COR-L47 (cell line): Measurements from ENCODE around the gene LAMA3.
A peak's percentile ranks its signal among the peaks of the same experiment; 100 is the strongest.
"Not testable (repeated sequence)": the region's sequence is repeated elsewhere in the genome, so short reads cannot be mapped to it uniquely, and the experiment has no call there.

ENCODE experiments used
- DNase-seq: peaks from one replicate; lab custom pipeline; 2025; lab: John Stamatoyannopoulos, UW

The LAMA3 gene

GRCh38 chr18:23703057-23703986 lies 14.1 kb downstream of the LAMA3 start:
- DNase-seq = peak; percentile 61

GRCh38 chr18:23703987-23704384 lies 14.7 kb downstream of the LAMA3 start:
- DNase-seq = no peak

GRCh38 chr18:23704806-23705205 lies 15.6 kb downstream of the LAMA3 start:
- no peak for DNase-seq

GRCh38 chr18:23706971-23707640 lies 17.9 kb downstream of the LAMA3 start:
- DNase-seq = no peak

- no peak for DNase-seq
Observed at GRCh38 chr18:23710068-23710527, 20.8 kb downstream of the LAMA3 start.

GRCh38 chr18:23710946-23711345 lies 21.7 kb downstream of the LAMA3 start:
- DNase-seq = no peak

GRCh38 chr18:23711426-23711825 lies 22.2 kb downstream of the LAMA3 start:
- DNase-seq = no peak

- no peak for DNase-seq
Observed at GRCh38 chr18:23712445-23712844, 23.2 kb downstream of the LAMA3 start.

GRCh38 chr18:23714576-23714975 lies 25.3 kb downstream of the LAMA3 start:
- DNase-seq = no peak

GRCh38 chr18:23716079-23716478 lies 26.8 kb downstream of the LAMA3 start:
- not testable (repeated sequence) for DNase-seq

GRCh38 chr18:23716516-23716915 lies 27.3 kb downstream of the LAMA3 start:
- no peak for DNase-seq

- DNase-seq = no peak
Observed at GRCh38 chr18:23716966-23717365, 27.7 kb downstream of the LAMA3 start.

GRCh38 chr18:23718243-23718720 lies 29.0 kb downstream of the LAMA3 start:
- DNase-seq = no peak

- DNase-seq = no peak
Observed at GRCh38 chr18:23718731-23719130, 29.5 kb downstream of the LAMA3 start.

- DNase-seq = no peak
Observed at GRCh38 chr18:23719634-23720201, 30.5 kb downstream of the LAMA3 start.

- DNase-seq = peak; percentile 50
Observed at GRCh38 chr18:23721696-23722480, 32.6 kb downstream of the LAMA3 start.

GRCh38 chr18:23722646-23723045 lies 33.4 kb downstream of the LAMA3 start:
- no peak for DNase-seq

- DNase-seq = no peak
Observed at GRCh38 chr18:23723121-23723520, 33.9 kb downstream of the LAMA3 start.

GRCh38 chr18:23724681-23725080 lies 35.4 kb downstream of the LAMA3 start:
- DNase-seq = no peak

GRCh38 chr18:23725351-23725750 lies 36.1 kb downstream of the LAMA3 start:
- no peak for DNase-seq

GRCh38 chr18:23725827-23726661 lies 36.8 kb downstream of the LAMA3 start:
- no peak for DNase-seq
